Esophagus squamous epithelium (tissue), 5 donors: ENCODE results near the gene NRG3. TPM values are rescaled to one million over a fixed set of nuclear protein-coding genes. Genes with fewer than 3 reads are reported as not detected.

Experiments
- DNase-seq: peaks from one replicate; lab custom pipeline; 2025; lab: John Stamatoyannopoulos, UW
- H3K27ac ChIP-seq, 4 donors: fragments of 200-600 bp; sonication (generic); one replicate each; pipeline ENCODE4 v1.5.1; 2016 to 2019; ENCODE audit warnings: mild to moderate bottlenecking in 1 of 4
- H3K27me3 ChIP-seq, 4 donors: fragments of 200-600 bp; sonication (generic); 1 replicate in 3 of 4; 2 replicates in 1 of 4; pipeline versions ENCODE4 v1.5.1 to v1.6.0; 2017 to 2021; ENCODE audit warnings: antibody characterized with exemption in 1 of 4
- H3K36me3 ChIP-seq, 3 donors: fragments of 200-600 bp; sonication (generic); one replicate each; pipeline ENCODE4 v1.5.1; 2016 to 2019
- H3K4me1 ChIP-seq, 3 donors: fragments of 200-600 bp; sonication (generic); one replicate each; pipeline ENCODE4 v1.5.1; 2017 to 2019
- H3K4me3 ChIP-seq, 4 donors: fragments of 200-600 bp; sonication (generic); 1 replicate in 3 of 4; 2 replicates in 1 of 4; pipeline ENCODE4 v1.5.1; 2016 to 2019; ENCODE audit warnings: mild to moderate bottlenecking in 2 of 4, moderate library complexity in 1 of 4
- H3K9me3 ChIP-seq, 3 donors: fragments of 200-600 bp; sonication (generic); one replicate each; pipeline ENCODE4 v1.5.1; 2016 to 2019
- POLR2A ChIP-seq, 4 donors: fragments of 450-650 bp; IDR thresholded peaks; one replicate each; pipeline ENCODE4 v1.6.1; 2017; ENCODE audit warnings: antibody characterized with exemption in 4 of 4, mild to moderate bottlenecking in 4 of 4, moderate library complexity in 3 of 4
- WGBS, 2 donors: methylation state at CpG; one replicate each; pipeline ENCODE4 v1.1.5; 2018; 5-methylcytosine and 5-hydroxymethylcytosine counted together
- intact Hi-C: fragments of 100-400 bp; cut with DNase I; formaldehyde crosslinking; loops from one replicate; pipeline ENCODE4 v1.15.0; 2022
- total RNA-seq, 4 donors: library from RNA; depleted of rRNA; stranded (reverse); fragments of >200 nt; gene quantifications; one replicate each; pipeline ENCODE4 v1.1.0, GENCODE V29; 2016
- TF ChIP-seq, protein P1 (sequence below), 6 experiments: fragments of 450-650 bp in 4 of 6; fragments of 200-600 bp in 2 of 6; sonication (generic) in 2 of 6; IDR thresholded peaks; one replicate each; pipeline ENCODE4 v1.5.1; 2016 to 2019; ENCODE audit warnings: antibody characterized with exemption in 6 of 6, mild to moderate bottlenecking in 4 of 6, moderate library complexity in 4 of 6
- donor health status: DM: yes; HTN: yes; CAD: no.

NRG3 gene
- total RNA-seq, 4 donors from 2014 or later: 0.19 TPM; not detected in 3

DNA sequence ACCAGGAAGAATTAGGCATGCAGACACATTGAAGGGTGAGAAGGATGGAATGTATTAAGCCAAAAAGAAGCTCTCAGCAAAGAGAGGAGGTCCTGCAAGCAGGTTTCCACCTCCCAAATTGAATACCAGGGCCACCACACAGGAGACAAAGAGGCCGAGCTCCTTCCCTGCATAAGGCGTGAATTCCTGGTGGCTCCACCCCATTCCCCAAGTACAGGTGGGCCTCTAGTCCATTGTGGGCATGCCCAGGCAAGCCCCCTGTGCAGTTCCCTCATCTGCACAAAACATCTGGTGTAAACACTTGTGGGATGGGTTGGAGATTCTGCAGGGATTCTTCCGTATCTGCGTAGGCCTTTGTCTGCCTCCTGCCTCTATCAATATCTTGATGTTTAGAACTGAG, 817.5 kb downstream of the NRG3 start:
- intact Hi-C loops: no loop called here
- Histone ChIP-seq H3K4me1 (no peaks in the 10 kb centered on the region), H3K27me3 (no peaks in the 10 kb centered on the region), H3K9me3 (no peaks in the 10 kb centered on the region), H3K4me3 (no peak overlapping the region), H3K36me3 (no peaks in the 10 kb centered on the region), H3K27ac (no peak overlapping the region)
- DNase-seq: no peak
- TF ChIP-seq, protein P1, sequence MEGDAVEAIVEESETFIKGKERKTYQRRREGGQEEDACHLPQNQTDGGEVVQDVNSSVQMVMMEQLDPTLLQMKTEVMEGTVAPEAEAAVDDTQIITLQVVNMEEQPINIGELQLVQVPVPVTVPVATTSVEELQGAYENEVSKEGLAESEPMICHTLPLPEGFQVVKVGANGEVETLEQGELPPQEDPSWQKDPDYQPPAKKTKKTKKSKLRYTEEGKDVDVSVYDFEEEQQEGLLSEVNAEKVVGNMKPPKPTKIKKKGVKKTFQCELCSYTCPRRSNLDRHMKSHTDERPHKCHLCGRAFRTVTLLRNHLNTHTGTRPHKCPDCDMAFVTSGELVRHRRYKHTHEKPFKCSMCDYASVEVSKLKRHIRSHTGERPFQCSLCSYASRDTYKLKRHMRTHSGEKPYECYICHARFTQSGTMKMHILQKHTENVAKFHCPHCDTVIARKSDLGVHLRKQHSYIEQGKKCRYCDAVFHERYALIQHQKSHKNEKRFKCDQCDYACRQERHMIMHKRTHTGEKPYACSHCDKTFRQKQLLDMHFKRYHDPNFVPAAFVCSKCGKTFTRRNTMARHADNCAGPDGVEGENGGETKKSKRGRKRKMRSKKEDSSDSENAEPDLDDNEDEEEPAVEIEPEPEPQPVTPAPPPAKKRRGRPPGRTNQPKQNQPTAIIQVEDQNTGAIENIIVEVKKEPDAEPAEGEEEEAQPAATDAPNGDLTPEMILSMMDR (IDR thresholded peaks at IDR 0.05): no peak
- no peak for TF ChIP-seq POLR2A (IDR thresholded peaks at IDR 0.05)
- WGBS, 2 donors: 88 to 90% methylated on average over 4 of the region's 4 CpGs

DNA sequence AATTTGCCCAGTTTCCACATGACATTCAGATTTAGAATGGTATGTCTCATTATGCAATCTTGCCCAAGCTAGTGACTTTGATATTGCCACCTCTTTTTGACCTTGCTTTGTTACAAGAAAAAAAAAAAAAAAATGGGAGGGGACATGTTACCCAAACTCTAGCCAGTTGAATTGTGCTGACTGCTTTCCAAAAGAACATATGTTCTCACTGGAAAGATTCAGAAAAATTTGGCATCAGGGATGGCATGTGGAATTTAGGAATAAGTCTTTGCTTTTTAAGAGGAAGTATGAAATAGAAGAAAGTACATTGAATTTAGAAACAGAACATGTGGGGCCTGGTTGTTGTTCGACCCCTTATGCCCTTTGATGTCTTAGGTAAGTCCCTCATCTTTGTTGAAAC, 846.8 kb downstream of the NRG3 start:
- no peaks in the 10 kb centered on the region for H3K36me3 ChIP-seq
- no peak overlapping the region for H3K27ac ChIP-seq
- no peak overlapping the region for H3K4me3 ChIP-seq
- H3K4me1 ChIP-seq: no peaks in the 10 kb centered on the region
- H3K27me3 ChIP-seq: no peaks in the 10 kb centered on the region
- DNase-seq: no peak
- TF ChIP-seq, protein P1 (IDR thresholded peaks at IDR 0.05): no peak
- TF ChIP-seq POLR2A (IDR thresholded peaks at IDR 0.05): no peak
- intact Hi-C loops: no loop called here
- H3K9me3 ChIP-seq: no peaks in the 10 kb centered on the region
- WGBS, 2 donors: 62 to 71% methylated on average over 1 of the region's 1 CpG

DNA sequence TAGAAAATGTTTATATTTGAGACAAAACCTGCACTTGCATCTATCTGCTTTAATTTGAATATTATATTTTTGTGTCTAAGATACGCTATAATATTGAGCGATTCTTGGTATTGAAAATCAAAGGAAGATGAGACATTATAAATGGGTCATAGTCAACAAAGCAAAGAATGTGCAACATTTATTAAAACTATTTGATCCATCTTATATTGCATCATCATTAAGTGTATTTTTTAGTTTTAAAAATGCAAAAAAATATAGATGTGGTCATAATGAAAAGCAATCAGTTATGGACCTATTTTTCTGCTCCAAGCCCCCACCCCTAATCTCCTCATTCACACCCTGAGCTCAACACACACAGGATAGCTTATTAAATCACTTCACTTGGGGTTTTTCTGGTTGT, 847.3 kb downstream of the NRG3 start:
- Histone ChIP-seq H3K4me3 (no peak overlapping the region), H3K9me3 (peaks cover 0 to 3% (median 0%) of the 10 kb centered on the region in 3 donors)
- WGBS, 2 donors: 95 to 96% methylated on average over 2 of the region's 2 CpGs

DNA sequence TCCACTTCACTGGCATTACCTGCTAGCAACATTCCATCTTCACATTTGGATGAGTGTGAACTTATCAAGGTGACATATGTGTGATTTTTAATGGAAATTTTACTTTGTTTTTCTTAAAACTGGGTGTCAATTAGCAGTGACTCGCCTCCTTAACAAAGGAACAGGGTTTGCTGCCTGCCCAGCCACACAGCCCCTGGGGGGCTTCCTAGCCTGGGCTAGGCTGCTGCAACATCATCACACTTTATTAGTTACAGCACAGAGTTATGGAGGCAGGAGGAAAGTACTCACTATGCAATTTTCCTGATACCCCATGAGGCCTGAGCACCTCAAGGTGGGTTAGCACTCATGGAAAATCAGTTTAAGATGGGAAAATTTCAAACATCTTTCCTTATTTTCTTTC, 861.3 kb downstream of the NRG3 start:
- H3K4me1 ChIP-seq: no peaks in the 10 kb centered on the region
- intact Hi-C loops: no loop called here
- no peaks in the 10 kb centered on the region for H3K36me3 ChIP-seq
- no peaks in the 10 kb centered on the region for H3K27me3 ChIP-seq
- 0% methylated on average over 1 of the region's 1 CpG for whole genome bisulfite sequencing, 2 donors
- no peak overlapping the region for H3K4me3 ChIP-seq
- no peak for DNase-seq
- TF ChIP-seq, protein P1 (IDR thresholded peaks at IDR 0.05): no peak
- no peak for TF ChIP-seq POLR2A (IDR thresholded peaks at IDR 0.05)
- no peaks in the 10 kb centered on the region for H3K9me3 ChIP-seq
- no peak overlapping the region for H3K27ac ChIP-seq

More for the DNA sequence above, 847.3 kb downstream of the NRG3 start:
- intact Hi-C loops: no loop called here
- Histone ChIP-seq H3K27me3 (no peaks in the 10 kb centered on the region), H3K4me1 (no peaks in the 10 kb centered on the region), H3K27ac (no peak overlapping the region), H3K36me3 (no peaks in the 10 kb centered on the region)
- TF ChIP-seq, protein P1 (IDR thresholded peaks at IDR 0.05): no peak
- no peak for TF ChIP-seq POLR2A (IDR thresholded peaks at IDR 0.05)
- no peak for DNase-seq

DNA sequence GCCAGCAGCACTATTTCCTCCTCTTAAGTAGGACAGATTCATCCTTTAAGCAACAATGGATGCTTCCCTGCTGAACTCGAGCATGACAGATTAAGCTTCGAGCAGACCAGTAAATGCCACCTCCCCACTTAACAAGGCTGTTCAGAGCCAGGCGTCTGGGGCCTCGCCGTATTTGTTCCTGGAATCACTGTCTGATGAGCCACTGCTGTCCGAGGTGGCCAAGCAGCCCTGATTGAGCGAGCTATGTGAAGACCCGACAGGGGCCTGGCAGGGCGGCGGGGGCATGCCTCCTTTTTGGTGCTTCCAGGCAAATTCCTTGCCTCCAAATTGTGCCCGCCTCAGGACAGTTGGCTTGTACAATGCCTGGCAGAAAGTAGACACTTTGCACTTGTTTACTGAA, 862.6 kb downstream of the NRG3 start:
- DNase-seq: no peak
- H3K9me3 ChIP-seq: no peaks in the 10 kb centered on the region
- 46 to 80% methylated on average over 6 to 8 of the region's 11 CpGs for WGBS, 2 donors

More for the DNA sequence above, 862.6 kb downstream of the NRG3 start:
- Histone ChIP-seq H3K27ac (no peak overlapping the region), H3K27me3 (no peaks in the 10 kb centered on the region), H3K4me1 (no peaks in the 10 kb centered on the region), H3K4me3 (no peak overlapping the region), H3K36me3 (no peaks in the 10 kb centered on the region)
- TF ChIP-seq, protein P1 (IDR thresholded peaks at IDR 0.05): no peak
- TF ChIP-seq POLR2A (IDR thresholded peaks at IDR 0.05): no peak
- intact Hi-C loops: no loop called here
